ENCODE data around the gene CLDN19.

The CLDN19 gene

DNA sequence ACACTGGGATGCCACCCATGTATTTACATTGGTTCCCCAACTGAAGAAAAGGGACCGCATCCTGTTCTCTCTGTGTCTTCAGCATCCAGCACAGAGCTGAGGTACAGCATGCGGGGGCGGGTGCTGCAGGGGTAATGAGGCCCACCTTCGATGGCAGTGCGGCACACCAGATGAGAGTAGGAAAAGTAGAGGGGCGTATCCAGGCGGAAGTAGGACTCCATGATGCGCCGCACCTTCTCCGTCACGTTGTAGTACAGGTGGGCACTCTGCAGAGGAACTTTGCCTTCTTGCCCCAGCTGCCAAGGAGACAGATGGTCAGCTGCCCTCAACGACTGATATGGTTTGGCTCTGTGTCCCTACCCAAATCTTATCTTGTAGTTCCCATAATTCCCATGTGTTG lies 10.0 kb upstream of the CLDN19 start:
- DNase-seq (ENCODE audit: low read depth), result no peak
- no peak overlapping the region for H3K4me3 ChIP-seq (ENCODE audit: low read depth, low read length)
- TF ChIP-seq, protein P1, sequence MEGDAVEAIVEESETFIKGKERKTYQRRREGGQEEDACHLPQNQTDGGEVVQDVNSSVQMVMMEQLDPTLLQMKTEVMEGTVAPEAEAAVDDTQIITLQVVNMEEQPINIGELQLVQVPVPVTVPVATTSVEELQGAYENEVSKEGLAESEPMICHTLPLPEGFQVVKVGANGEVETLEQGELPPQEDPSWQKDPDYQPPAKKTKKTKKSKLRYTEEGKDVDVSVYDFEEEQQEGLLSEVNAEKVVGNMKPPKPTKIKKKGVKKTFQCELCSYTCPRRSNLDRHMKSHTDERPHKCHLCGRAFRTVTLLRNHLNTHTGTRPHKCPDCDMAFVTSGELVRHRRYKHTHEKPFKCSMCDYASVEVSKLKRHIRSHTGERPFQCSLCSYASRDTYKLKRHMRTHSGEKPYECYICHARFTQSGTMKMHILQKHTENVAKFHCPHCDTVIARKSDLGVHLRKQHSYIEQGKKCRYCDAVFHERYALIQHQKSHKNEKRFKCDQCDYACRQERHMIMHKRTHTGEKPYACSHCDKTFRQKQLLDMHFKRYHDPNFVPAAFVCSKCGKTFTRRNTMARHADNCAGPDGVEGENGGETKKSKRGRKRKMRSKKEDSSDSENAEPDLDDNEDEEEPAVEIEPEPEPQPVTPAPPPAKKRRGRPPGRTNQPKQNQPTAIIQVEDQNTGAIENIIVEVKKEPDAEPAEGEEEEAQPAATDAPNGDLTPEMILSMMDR (IDR thresholded peaks at IDR 0.05; ENCODE audit: low read depth, low read length), result no peak
- no peak for TF ChIP-seq MYC (IDR thresholded peaks at IDR 0.05; ENCODE audit: low read depth, low read length)
- no peak for TF ChIP-seq POLR2A (IDR thresholded peaks at IDR 0.05; ENCODE audit: extremely low read depth, insufficient read length)
- TF ChIP-seq, protein P2, sequence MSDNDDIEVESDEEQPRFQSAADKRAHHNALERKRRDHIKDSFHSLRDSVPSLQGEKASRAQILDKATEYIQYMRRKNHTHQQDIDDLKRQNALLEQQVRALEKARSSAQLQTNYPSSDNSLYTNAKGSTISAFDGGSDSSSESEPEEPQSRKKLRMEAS (IDR thresholded peaks at IDR 0.05; ENCODE audit: low read depth, low read length), result no peak

DNA sequence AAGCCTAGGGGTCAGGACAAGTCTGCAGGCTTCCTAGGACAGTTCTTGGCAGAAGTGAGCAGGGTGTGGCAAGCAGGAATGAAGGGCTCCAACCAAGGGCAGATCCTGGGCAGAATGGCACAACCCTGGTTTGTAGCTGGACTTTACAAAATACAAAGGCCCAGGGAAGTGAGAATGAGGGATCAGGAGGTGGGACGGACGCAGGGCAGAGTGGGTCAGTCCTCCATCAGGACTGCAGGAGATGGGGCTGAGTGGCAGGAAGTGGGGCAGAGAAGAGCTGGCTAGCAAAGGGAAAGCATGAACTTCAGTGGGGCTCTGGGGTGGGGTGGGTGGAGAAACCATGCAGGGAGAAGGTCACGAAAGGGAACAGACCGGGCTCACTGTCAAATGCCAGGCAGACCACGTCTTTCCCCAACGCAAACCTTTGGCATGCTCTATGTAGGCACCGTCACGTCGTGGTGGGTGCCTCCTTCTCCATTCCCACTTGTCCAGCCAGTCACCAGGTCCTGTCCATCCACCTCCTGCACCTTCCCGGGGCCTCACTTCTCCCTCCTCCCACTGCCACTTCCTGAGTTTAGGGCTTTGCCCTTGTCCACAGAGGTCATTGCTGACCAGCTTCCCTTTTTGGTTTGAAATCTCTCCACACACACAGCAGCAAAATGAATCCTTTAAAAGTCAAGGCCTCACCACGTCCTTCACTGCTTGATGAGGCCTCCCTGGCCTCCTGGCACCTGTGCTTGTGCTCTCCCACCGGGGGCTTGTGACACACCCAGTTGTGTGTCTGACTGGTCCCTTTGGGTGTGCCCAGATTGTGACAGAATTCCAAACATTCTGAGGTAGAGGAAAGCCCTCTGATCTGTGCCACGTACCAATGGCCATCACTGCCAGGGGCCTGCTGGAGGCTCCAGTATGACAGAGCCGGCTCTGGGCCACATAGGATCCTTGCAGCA lies 8.7 kb upstream of the CLDN19 start:
- no peak for DNase-seq (ENCODE audit: low read depth)
- TF ChIP-seq, protein P1 (IDR thresholded peaks at IDR 0.05; ENCODE audit: low read depth, low read length), result no peak
- no peak for TF ChIP-seq MYC (IDR thresholded peaks at IDR 0.05; ENCODE audit: low read depth, low read length)
- TF ChIP-seq, protein P2 (IDR thresholded peaks at IDR 0.05; ENCODE audit: low read depth, low read length), result no peak
- no peak for TF ChIP-seq POLR2A (IDR thresholded peaks at IDR 0.05; ENCODE audit: extremely low read depth, insufficient read length)
- H3K4me3 ChIP-seq (ENCODE audit: low read depth, low read length), result no peak overlapping the region

DNA sequence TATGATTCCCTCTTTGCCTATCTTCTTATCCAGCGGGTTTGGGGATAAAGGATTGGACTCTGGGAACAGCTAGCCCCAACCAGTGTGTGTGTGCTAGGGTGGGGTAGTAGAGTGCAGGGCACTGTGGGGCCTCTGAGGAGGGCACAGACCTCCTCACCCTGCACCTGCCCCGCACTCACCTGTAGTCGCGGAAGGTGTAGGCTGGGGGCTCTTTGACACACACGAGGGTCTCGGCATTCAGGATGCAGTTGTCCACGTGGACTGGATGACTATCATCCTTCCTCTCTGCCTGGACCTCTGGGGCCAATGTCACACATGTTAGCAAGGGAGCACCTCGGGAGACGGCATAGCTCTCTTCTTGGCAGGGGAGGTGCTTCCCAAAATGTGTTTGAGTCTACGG lies 8.0 kb upstream of the CLDN19 start:
- H3K4me3 ChIP-seq (ENCODE audit: low read depth, low read length), result no peak overlapping the region
- no peak for TF ChIP-seq POLR2A (IDR thresholded peaks at IDR 0.05; ENCODE audit: extremely low read depth, insufficient read length)
- DNase-seq (ENCODE audit: low read depth), result no peak

DNA sequence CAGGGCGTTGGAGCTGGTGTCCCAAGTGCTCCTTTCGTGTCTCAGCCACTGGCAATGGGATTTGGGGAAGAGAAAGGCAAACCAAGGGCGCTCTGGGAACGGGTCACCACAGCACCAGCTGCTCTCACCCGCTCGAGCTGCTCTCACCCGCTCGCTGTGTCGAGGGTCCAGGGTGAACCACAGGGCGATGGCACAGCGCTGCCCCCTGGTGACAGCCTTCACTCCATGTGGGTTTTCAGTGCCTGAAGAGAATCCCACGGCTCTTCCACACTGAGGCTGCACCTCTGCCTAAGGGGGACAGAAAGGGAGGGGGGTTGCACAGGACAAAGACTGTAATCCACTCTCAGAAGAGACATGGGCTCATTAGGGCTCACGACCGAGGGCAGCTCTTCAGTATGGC lies 7.1 kb upstream of the CLDN19 start:
- no peak overlapping the region for H3K4me3 ChIP-seq (ENCODE audit: low read depth, low read length)
- DNase-seq (ENCODE audit: low read depth), result peak; percentile 61
- TF ChIP-seq, protein P1 (IDR thresholded peaks at IDR 0.05; ENCODE audit: low read depth, low read length), result peak; percentile 70
- TF ChIP-seq MYC (IDR thresholded peaks at IDR 0.05; ENCODE audit: low read depth, low read length), result no peak

DNA sequence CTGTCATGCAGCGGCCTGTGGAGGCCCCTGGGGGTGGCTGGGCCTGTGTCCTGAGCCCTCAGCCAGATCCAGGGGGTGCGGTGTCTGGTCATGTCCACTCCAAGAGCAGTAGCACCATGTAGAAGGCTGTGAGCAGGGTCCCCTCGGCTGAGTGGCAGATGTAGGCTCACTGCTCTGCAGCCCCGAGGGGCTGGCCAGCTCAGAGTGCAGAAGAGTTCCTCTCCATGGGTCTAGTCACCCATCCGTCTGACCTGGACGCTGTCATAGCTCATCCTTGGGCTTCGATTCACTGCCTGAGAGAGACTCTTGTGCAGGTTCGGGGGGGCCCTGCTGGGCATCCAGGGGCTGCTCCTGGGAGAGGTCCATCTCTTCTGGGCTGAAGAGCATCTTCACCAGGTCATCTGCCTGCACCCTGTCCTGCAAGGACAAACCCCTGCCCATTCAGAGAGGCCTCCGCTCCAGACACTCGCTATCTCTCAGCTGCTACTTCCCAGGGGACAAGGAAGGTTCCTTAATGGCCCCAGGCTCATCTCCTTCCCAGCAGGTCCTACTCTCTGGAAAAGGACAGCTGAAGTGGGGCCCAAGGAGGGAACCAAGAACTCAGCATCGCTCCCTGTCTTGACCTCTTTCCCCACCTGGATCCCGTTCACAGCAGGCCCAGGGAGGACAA lies 6.5 kb upstream of the CLDN19 start:
- DNase-seq (ENCODE audit: low read depth), result no peak
- TF ChIP-seq, protein P2 (IDR thresholded peaks at IDR 0.05; ENCODE audit: low read depth, low read length), result no peak
- TF ChIP-seq, protein P1 (IDR thresholded peaks at IDR 0.05; ENCODE audit: low read depth, low read length), result no peak
- no peak for TF ChIP-seq POLR2A (IDR thresholded peaks at IDR 0.05; ENCODE audit: extremely low read depth, insufficient read length)
- TF ChIP-seq MYC (IDR thresholded peaks at IDR 0.05; ENCODE audit: low read depth, low read length), result no peak
- no peak overlapping the region for H3K4me3 ChIP-seq (ENCODE audit: low read depth, low read length)

DNA sequence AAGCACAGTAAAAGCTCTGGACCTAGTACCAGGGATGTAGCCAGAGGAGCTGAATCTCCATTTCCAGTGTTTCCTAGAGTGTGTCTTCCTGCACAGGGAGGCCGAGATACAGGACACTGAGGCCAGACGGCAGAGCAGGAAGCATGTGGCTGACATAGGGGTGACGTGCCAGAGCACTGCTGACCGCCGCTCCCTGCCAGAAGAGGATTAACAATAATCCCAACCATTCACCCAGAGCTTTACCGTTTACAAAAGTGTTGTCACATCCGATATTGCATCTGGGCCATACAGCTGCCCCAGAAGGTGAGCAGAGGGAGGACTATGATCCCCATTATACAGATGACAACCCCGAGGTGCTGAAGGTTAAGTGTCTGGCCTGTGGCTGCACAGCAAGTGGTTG lies 5.8 kb upstream of the CLDN19 start:
- TF ChIP-seq MYC (IDR thresholded peaks at IDR 0.05; ENCODE audit: low read depth, low read length) (no peak), POLR2A (IDR thresholded peaks at IDR 0.05; ENCODE audit: extremely low read depth, insufficient read length) (no peak)
- TF ChIP-seq, protein P1 (IDR thresholded peaks at IDR 0.05; ENCODE audit: low read depth, low read length), result no peak
- TF ChIP-seq, protein P2 (IDR thresholded peaks at IDR 0.05; ENCODE audit: low read depth, low read length), result no peak
- DNase-seq (ENCODE audit: low read depth), result no peak
- H3K4me3 ChIP-seq (ENCODE audit: low read depth, low read length), result no peak overlapping the region

Data from NB4 (cell line).